TTC549 (cell line): ENCODE data around the gene MCC.

Source experiments
- FAIRE-seq: peaks from 2 replicates; lab custom pipeline; 2012; peaks lifted over from hg19 to GRCh38; lab: Jason Lieb, UNC

MCC gene

DNA sequence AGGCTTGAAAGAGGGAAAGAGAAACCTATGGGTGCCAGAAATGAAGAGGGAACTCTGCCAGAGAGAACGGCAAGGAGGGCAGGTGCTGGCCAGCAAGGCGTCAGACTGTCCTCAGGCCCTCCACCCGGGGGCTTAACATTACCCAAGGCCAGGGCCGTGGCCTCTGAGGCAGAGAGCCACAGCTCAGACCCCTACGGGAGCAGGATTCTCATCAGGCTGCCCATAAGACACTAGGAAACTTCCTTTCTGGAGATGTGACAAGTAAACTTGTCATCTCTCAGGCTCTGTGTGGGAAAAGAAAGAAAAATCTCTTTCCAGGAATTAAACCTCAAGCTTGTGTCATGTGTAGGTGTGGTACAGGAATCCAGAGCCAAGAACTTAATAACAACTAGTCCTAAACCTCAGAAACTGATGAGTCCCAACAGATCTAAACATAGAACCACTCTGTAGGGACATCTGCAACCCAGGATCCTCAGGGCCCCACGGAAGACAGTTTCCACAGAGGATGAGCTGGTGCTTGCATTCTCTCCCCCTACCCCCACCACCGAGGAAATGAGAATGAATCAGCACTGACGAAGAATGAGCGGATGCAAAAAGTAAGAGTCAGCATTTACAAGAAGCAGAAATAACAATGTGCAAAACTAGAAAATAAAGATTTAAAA lies 437.4 kb downstream of the MCC start:
- no peak for FAIRE-seq

DNA sequence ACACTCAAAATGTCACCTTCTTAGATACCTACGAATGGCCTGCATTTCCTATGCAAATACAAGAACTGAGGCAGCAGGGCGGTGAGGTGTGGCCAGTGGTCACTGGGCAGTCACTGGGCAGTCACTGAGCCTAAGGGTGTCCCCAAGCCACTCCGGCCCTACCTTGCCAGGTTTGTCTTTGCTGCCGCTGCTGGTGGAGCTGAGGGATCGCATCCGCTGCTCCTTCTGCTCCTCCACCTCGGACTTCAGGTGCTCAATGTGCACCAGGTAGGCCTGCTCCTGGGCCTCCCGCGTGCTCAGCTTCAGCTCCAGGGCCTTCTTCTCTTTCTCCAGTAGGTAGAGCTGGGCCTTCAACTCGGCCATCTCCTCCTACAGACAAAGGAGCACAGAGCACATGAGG lies 439.3 kb downstream of the MCC start:
- no peak for FAIRE-seq

- FAIRE-seq: no peak
Observed at GRCh38 chr5:113047733-113048652, 440.3 kb downstream of the MCC start.

DNA sequence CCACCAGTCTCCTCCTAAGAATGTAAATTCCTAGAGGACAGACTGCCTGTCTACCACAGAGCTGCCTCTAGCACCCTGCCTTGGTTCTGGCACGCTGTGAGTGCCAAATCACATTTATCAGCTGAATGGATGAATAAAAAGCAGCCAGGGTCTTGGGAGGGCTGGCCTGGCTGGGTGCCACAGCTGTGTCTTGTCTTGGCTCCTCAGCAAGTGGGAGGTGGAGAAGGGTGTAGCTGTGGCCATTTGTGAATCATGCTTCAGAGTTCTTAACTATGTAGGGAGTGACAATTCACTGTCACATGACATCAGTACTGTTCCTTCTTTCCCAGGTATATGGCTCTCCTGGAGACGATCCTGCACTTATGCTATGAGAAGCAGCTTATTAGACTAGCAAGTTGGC lies 441.0 kb downstream of the MCC start:
- no peak for FAIRE-seq

DNA sequence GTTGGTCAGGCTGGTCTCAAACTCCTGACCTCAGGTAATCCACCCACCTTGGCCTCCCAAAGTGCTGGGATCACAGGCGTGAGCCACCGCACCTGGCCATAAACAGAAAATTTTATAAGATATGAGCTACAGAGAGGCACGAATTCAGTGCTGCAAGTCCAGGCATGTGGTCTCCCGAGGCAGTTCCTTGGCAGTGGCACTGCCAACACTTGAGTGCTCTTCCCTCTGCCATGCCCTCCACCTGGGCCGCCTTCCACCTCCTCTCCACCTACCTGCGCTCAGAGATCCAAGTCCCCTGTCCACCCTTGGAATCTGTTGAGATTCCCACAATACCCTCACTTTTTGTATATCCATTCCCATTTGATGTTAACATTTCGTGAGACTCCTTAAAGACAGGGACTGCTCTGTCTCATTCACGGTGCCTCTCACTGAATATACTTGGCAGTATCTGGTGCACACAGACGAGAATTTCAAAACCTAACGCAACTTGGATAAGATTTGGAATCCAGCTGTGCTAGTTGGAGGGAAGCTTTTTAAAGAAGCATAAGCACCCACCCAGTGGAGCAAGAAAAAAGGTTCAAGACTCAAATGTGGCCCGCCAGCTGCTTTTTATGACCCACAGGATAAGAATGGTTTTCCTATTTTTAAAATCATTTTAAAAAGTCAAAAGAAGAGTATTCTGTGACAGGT lies 443.3 kb downstream of the MCC start:
- FAIRE-seq: no peak

DNA sequence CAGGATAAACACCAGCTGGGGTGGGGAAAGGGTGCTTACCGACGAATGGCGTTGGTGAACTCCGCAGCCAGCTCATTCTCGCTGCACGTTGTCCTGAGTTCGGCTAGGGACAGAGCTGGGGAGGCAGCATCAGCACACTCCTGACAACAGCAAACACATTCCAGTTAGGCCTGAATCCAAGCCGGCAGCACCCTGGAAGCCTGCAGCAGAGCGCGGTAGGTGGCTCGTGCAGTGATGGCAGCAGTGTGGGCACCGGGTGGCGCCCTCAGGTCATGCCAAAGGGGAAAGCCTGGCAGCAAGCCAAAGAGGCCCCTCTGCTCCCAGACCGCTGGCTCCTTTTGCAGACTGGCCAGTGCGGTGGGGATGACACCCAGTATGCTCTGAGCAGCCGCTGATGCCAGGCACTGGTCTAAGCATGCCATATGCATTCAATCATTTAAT lies 444.7 kb downstream of the MCC start:
- no peak for FAIRE-seq

- no peak for FAIRE-seq
Observed at GRCh38 chr5:113042491-113043243, 445.6 kb downstream of the MCC start.

DNA sequence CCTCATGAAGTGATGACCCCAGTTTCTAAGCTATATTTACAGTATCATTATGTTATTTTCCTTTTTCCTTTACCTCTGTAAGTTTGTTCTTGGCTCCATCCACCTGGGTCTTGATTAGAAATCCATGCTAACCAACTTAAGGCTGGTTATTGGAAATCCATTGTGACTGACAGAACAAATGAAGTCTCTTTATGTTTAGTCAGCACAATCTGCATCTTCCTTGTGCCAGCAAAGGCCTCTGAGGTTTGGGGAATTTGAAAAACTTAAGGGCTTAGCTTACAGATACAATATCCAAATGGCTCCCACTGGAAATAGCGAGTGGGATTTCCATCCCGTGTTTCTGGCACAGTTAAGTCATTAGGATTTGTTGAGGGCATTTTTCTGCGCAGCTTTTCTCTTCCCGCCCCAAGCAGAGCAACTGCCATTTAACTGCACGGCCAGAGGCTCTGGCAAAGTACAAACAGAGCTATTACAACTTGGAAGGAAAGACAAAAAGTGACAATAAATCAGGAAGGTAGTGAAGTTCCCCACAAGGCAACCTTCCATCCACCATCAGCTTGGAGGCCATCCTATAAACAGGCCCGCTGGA lies 447.5 kb downstream of the MCC start:
- FAIRE-seq: no peak

GRCh38 chr5:113039934-113040285 lies 448.3 kb downstream of the MCC start:
- no peak for FAIRE-seq

GRCh38 chr5:113039229-113039933 lies 448.9 kb downstream of the MCC start:
- no peak for FAIRE-seq

DNA sequence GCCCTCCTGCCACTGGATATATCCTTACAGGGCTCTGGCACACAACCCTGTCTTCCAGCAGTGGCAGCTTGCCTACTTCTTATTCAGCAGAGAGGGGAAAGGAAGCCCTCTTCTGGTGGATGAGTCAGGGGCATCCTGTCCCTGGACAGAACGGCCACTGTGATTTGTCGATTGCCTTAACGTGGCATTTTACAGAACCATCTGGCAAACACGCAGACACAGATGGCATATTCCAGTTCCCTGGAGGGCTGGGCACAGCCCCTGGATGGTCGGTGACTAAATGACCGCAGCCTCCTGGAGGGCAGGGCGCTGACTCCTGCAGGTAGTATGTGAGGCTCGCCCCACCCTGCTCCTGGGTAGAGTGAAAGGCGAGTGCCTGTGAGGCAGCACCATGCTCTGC lies 449.5 kb downstream of the MCC start:
- FAIRE-seq: no peak

DNA sequence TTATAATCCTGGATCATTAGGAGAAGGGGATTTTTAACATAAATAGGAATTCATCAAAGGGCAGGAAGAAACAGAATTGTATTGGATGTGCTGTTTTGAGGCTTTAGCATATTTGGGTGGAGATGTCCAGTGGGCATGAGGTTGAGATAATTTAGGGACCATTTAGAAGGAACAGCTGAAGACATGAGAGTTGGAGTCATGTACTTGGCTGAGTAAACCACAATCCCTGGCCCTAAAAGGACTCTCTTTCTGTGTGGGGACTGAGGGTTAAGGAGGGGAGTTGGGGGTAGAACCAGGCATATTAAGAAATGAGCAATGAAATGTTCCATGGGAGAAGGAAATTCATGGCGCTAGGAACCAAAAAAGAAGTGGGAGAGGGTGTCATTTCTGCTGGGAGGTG lies 450.1 kb downstream of the MCC start:
- no peak for FAIRE-seq

GRCh38 chr5:113036826-113037225 lies 451.4 kb downstream of the MCC start:
- no peak for FAIRE-seq

- no peak for FAIRE-seq
Observed at GRCh38 chr5:113036321-113036720, 451.9 kb downstream of the MCC start.

DNA sequence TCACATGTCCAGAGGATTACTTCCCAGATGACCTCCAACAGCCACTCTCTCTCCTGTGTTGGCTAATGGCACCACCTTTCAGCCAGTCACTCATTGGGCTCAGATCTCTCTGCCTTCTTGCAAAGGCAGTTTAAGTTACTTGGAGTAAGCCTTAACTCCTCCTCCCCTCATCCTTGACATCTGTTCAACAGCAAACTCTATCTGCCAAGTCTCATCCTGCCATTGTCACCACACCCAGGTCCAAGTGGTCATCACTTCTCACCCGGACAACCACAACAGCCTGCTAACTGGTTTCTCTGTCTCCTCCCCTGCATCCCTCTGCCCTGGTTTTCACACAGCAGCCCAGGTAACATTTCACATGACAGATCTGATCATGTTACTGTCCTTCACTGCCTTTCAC lies 453.2 kb downstream of the MCC start:
- no peak for FAIRE-seq

DNA sequence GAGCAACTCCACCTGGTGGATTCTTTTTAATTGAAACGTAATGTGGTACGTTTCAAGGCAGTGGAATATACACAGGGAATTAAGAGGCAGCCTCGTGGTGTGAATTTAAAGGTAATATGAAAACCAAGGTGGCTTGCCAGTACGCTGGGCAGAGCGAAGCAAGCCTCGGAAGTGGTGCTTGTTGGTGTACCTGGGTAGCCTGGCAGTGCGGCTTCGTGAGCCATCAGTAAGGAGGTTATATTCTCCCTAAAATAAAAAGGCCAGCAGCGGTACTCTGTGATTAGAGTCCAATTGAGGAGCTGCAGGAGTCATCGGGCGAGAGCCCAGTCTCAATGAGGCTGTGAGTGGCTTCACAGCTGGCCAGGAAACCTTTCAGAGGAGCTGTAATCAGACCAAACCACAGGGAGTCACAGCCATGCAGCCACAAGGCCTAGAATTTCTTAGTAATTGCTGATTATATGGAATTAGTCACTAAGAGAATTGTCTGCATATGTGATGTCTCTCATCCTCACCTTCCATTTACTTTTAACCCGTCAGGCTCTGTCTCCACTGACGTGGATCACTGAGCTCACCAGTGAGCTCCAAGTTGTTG lies 454.0 kb downstream of the MCC start:
- no peak for FAIRE-seq

DNA sequence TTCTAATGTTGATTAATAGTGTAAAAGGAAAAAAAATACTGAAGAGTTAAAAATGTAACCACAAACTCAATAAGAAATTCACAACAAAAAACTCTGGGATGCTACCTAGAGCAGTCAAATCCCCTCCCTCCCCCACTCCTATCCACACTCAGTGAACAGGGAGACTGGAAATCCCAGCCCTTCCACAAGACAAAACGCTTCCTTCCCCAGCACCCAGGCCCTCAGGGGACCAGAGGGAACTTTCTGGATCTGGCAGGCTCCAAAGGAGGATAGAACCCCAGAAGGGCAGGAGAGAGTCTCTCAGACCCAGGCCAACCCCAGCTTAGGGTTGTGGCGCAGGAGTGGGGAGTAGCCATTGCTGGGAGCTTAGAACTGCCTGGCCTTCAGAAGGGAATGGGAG lies 456.7 kb downstream of the MCC start:
- no peak for FAIRE-seq

DNA sequence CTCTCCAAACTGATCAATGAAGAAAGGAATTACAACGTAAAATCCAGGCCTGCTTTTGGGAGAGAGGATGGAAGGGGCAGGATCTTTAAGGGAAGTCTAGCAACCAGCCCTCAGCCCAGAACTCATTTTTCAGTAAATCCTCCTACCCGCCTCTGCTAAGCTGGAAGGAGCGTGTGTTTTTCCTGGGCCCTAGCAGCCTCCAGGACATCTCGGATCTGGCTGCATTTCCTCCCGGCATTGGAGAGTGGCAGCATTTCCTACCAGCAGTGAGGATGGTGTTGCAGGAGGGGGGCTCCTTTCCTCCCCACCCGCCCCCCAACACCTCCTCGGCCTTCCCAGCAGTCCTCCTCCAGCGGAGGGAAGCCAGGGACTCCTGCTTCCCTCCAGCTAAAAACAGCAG lies 457.1 kb downstream of the MCC start:
- FAIRE-seq: no peak

- no peak for FAIRE-seq
Observed at GRCh38 chr5:113029614-113030013, 458.6 kb downstream of the MCC start.

- FAIRE-seq: no peak
Observed at GRCh38 chr5:113027431-113027830, 460.8 kb downstream of the MCC start.

GRCh38 chr5:113027015-113027414 lies 461.2 kb downstream of the MCC start:
- FAIRE-seq: no peak
